Measurements from ENCODE around the gene PIP5K1C.
A peak's percentile ranks its signal among the peaks of the same experiment; 100 is the strongest.

The PIP5K1C gene

GRCh38 chr19:3721131-3721886 lies 21.0 kb upstream of the PIP5K1C start:
- DNase-seq = peak; percentile 84

- DNase-seq = no peak
These were observed 20.2 kb upstream of the PIP5K1C start for GRCh38 chr19:3720349-3720917.

DNA sequence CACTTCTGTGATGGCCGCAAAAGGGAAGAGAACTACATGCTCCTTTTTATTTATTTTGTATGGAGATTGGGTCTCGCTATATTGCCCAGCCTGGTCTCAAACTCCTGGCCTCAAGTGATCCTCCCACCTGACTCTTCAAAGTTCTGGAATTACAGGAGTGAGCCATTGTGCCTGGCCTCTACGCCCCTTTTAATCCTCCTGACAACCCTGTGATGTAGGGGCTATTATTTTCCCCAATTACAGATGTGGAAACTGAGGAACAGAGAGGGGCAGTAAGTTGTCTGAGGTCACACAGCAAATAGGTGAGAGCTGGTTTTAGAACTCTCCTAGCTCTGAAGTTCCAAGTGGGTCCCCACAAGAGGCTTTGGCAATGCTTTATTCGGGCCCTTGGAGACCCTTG lies 19.6 kb upstream of the PIP5K1C start:
- DNase-seq = no peak

DNA sequence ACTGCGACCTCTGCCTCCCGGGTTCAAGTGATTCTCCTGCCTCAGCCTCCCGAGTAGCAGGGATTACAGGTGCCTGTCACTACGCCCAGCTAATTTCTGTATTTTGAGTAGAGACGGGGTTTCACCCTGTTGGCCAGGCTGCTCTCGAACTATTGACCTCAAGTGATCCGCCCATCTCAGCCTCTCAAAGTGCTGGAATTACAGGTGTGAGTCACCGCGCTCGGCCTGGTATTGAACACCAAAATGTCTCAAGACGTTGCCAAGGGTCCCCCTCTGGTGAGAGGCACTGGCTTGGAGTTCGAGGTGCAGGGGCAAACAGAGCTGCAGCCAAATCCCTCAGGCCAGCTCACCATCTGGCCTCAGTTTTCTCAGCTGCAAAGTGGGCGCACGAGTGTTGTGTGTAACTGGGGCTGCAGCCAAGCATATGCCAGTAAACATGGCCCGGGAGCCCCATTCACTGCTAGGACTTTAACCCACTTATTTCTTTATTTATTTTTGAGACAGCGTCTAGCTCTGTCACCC lies 15.9 kb upstream of the PIP5K1C start:
- DNase-seq = no peak

DNA sequence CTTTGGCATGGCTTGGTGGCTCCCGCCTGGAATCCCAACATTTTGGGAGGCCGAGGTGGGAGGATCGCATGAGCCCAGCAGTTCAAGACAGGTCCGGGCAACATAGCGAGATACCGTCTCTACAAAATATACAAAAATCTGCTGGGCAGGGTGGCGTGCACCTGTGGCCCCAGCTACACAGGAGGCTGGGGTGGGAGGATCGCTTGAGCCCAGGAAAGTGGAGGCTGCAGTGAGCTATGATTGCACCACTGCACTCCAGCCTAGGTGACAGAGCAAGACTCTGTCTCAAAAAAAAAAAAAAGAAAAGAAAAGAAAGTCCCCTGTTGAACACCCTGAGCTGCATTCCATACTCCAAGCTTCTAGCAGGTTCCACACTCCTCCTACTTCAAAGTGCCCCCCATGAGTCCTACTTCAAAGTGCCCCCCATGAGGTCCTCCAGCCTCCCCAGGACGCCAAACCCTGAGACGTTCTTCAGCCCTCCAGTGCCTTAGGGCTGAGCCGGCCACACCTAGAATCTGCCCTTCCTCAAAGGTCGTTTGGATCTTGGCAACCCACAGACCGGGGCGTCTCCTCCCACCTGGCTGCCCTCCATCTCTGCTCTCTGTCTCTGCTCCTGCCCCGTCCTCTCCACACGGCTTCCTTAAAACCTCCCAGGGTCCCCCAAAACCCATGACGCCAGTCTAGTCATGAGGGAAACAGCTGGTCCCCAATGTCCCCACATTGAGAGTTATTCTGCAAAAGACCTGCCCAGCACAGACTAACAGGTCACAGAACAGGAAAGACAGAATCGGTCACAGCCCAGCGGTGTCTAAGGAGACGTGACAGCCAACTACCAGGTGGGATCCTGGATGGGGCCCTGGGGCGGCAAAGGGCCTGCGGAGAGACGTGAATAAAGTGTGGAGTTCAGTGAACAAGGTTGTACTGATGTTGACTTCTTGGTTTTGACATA lies 12.7 kb upstream of the PIP5K1C start:
- peak; percentile 82 for DNase-seq

DNA sequence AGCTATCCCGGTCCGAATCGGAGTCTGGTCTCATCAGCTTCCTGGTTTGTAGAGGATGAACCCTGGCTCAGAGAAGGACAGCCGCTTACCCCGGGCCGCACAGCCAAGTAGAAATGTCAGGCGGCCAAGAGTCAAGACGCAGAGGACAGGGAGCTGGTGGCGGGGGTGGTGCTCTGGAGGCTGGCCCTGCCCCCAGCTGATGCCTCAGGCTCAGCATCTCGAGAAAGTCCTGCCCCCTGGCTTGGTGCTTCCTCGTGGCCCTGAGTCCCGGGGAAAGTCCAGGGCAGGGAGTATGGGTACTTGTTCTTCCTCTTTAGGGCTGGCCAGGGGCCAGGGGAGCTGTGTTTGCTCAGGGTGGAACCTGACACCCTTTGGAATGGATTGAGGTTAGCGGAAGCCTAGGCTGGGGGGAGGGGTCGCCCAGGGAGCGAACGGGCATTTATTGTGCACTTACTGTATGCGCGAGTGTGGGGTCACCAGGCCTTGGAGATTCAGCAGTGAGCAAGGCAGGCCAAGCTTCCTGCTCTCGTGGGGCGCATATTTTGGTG lies 10.1 kb upstream of the PIP5K1C start:
- peak; percentile 66 for DNase-seq

DNA sequence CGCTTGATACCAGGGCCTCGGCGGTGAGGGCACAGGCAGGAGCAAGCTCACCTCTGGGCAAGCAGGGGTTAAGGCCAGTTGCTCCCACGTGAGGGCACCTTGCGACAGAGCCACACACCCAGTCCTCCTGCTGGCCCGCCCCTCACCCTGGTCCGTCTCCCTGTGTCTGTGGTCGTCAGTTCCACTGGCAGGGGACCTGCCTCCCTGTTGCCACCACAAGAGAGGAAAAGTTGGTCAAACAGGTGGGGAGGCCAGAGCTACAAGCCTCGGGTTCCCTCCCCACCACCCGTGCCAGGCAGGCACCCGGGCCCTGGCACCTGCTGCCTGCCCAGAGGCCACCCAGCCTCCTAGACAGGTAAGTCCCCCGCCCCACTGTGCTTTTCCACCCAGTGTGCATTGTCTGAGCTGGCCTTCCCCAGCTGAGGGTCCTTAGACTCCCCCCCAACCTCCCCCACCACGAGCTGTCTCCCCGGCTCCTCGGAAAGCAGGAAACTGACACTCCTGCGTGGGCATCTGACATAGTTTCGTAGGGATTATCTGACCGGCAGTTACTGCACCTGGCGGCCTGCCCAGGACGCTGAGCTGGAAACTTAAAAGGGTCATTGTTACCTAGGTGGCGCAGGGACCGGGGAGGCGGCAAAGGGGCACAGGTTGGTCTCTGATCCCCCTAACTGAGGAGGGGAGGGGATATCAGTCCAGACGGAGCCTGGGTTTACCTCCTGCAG lies 8.1 kb upstream of the PIP5K1C start, which contains the start of gene TJP3:
TJP3 (plus strand) TSS at position 178 of the 725 bp plus-strand sequence. CDS start 20,049 bp downstream, outside the sequence.
- no peak for DNase-seq

DNA sequence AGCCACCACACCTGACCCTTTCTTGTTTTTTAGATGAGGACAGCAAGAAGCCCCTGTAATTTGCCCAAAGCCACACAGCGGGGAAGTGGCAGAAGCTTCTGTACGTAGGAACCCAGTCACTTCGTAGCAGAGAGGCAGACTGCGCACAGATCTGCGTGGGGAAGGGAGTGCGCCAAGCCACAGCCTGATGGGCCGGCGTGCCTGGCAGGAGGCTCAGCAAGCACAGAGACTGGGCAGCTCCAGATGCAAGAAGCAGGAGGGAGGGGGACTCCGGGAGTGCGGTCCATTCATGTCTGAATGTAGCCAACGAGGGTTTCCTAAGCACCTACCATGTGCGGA lies 7.6 kb upstream of the PIP5K1C start:
- no peak for DNase-seq

- no peak for DNase-seq
These were observed 932 bp upstream of the PIP5K1C start for GRCh38 chr19:3701200-3701599.

DNA sequence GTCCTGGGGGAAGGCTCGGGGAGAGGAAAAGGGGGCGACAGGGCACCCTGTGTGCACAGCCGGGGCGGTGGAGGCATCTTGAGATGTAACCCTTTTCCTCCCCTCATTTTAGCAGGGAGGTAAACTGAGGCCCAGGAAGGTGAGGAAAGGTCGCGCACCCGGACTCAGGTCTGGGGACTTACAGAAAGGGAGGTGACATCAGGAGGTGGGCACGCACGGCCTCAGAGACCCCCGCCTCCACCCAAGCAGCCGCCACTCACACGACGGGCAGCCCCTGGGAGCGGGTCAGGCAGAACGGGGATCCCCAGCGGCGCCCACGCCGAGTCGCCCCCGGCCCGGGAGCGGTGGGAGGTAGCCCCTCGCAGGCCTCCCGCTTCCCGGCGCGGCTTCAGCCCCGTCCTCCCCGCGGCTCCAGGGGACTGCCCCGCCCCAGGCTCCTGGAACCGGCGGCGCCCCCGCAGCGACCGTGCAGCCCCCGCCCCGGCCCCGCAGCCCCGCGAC lies 477 bp downstream of the PIP5K1C start:
- DNase-seq = no peak

DNA sequence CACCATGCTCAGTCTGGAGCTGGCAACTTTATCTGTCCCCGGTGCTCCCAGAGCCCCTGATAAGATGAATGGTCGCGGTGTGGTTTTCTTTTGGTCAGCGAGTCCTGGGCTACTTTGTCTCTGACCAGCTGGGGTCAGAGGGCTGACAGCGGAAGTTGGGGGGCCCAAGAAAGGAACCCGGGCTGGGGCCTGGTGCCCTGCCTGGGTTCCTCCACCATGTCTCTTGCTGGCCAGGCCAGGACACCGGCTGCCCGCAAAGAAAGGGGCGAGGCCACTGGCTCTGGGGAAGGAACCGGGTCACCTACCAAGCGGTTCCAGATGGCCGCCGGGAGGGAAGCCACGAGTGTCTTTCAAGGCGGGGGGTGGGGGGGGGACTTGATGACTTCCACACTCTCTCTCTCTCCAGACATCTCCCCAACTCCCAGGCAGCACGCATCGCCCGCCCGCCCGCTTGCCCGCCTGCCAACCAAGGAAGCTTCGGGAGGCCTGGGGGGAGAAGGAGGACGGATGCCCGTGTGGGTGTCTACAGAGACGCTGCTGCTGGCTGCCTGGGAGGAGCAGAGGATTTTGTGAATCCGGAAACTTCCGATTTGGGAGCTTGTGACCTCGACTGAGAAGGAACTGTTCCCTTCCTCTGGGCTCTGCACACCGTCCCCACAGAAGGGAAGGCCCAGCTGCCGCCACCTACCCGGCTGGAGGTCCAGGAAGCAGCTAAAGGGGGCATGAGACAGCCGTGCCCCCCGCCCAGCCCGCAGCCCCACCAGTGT lies 1.1 kb downstream of the PIP5K1C start:
- no peak for DNase-seq

DNA sequence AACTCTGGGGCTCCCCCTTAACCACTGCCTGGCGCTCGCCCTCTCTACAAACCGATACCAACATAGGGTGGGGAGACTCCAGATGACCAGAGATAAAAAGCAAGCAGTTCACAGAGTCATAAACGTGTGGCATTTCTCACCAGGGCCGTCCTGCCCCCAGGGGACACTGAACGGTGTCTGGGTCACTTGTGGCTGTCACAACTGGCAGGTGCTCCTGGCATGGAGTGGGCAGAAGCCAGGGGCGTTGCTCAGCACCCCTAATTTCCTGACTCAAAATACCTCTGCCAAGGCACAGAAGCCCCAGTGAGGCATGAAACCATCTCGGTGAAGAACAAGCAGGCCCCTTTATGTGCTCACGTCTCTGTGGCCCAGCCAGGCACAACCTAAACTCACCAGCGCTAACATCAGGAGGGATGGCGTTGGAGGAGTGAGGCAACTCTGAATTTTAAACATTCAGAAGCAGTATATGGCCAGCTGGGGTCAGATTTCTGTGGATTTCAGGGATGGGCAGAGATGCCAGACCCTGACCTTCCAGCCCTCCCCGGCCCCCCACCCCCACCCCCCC lies 1.8 kb downstream of the PIP5K1C start:
- DNase-seq = no peak

DNA sequence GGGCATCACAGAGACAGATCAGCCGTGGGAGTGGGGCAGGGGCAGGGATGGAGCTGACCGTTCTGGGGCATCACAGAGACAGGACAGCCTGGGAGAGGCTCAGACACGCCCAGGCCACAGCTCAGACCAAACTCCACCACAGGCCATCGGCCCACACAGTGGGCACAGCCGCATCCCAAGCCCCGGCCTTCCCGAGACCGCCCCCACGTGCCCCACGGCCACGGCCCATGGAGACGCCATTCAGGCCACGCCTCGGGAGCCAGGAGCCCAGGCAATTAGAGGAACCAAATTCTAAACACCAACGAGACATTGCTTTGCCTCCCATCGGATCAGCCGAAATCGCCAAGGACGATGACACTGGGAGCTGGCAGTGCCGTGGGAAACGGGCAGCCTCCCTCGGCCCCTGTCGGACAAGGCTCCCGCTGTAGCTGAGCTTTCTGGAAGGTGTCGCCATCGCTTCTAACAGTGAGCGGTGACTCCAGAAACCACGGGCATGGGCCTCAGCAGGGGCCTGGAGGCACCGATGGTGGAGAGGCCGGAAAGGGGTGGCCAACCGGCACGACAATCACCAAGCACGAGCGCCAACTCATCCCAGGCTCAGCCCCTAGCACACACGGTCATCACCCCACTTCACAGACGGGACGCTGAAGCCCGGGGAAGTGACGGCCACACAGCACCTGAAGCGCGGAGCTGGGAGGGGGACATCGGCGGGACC lies 2.4 kb downstream of the PIP5K1C start:
- no peak for DNase-seq

DNA sequence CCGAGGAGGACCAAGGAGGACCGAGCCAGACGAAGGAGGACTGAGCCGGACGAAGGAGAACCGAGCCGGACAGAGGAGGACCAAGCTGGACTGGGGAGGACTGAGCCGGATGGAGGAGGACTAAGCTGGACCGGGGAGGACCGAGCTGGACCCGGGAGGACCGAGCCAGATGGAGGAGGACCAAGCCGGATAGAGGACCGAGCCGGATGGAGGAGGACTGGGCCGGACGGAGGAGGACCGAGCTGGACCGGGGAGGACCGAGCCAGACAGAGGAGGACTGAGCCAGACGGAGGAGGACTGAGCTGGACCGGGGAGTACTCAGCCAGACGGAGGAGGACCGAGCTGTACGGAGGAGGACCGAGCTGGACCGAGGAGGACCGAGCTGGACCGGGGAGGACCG lies 3.2 kb downstream of the PIP5K1C start:
- DNase-seq = no peak

GRCh38 chr19:3696660-3696995 lies 3.6 kb downstream of the PIP5K1C start:
- no peak for DNase-seq

DNA sequence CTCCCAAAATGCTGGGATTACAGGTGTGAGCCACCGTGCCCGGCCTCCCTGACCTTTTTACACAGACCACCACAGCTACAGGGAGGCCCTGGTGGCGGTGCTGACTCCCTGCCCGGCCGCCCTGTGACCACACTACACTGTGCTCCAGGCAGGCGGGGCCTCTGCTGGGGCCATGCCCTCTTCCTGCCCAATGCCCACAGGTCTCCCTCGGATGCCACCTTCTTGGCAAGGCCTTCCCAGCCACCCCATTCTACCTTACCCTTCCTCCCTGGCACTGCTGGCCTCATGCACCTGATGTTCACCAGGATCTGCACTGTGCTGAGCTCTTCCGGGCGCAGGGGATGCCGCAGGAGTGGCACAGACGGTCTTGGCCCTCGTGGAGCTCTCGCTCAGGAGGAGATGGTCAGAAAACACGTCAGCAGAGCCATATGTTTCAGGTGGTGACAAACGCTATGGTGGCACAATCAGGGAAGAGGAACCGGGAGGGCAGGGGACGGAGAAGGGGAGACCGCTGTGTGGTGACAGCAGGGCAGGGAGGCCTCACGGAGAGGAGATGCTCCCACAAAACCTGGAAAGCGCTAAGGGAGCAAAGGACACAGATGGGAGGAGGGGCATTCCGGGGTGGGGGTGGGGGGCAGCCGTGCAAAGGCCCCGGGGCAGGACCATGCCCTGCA lies 4.1 kb downstream of the PIP5K1C start:
- DNase-seq = no peak

- DNase-seq = no peak
These were observed 5.0 kb downstream of the PIP5K1C start for GRCh38 chr19:3695124-3695733.

GRCh38 chr19:3694361-3695123 lies 5.7 kb downstream of the PIP5K1C start:
- no peak for DNase-seq

Data from DMS79 (cell line).